HEK293T (cell line): Measurements from ENCODE around the gene VWA5B2.

Experiments used
- CTCF ChIA-PET: fragments of 350-600 bp; formaldehyde crosslinking; extraction: SDS; loops from one replicate; lab custom pipeline; 2021; ENCODE audit warnings: antibody characterized with exemption, inconsistent platforms; lab: Yijun Ruan, JAX
- POLR2A ChIA-PET: fragments of 350-600 bp; formaldehyde crosslinking; extraction: SDS; loops from one replicate; lab custom pipeline; 2020; ENCODE audit warnings: antibody characterized with exemption, inconsistent platforms; lab: Yijun Ruan, JAX
- DNase-seq: peaks from one replicate; pipeline ENCODE4 v3.0.0; 2012; ENCODE audit warnings: mixed read lengths; ENCODE audit errors: extremely low spot score
- ARNT ChIP-seq: fragments of 450-650 bp; IDR thresholded peaks from 2 replicates; pipeline ENCODE4 v1.6.1; 2017; ENCODE audit warnings: mild to moderate bottlenecking
- BHLHE40 ChIP-seq: fragments of 450-650 bp; IDR thresholded peaks from 2 replicates; pipeline ENCODE4 v1.6.1; 2016; ENCODE audit warnings: mild to moderate bottlenecking, moderate library complexity, borderline replicate concordance
- CTBP1 ChIP-seq: fragments of 450-650 bp; IDR thresholded peaks from 2 replicates; pipeline ENCODE4 v1.6.1; 2016; ENCODE audit warnings: borderline replicate concordance
- ELF4 ChIP-seq: fragments of 450-650 bp; IDR thresholded peaks from 2 replicates; pipeline ENCODE4 v1.6.1; 2017; ENCODE audit warnings: antibody characterized with exemption
- FOXA1 ChIP-seq: fragments of 450-650 bp; IDR thresholded peaks from 2 replicates; pipeline ENCODE4 v1.6.1; 2016; ENCODE audit warnings: mild to moderate bottlenecking
- FOXK2 ChIP-seq: fragments of 450-650 bp; IDR thresholded peaks from 2 replicates; pipeline ENCODE4 v1.6.1; 2016; ENCODE audit warnings: mild to moderate bottlenecking
- FOXM1 ChIP-seq: fragments of 450-650 bp; IDR thresholded peaks from 2 replicates; pipeline ENCODE4 v1.6.1; 2017; ENCODE audit warnings: mild to moderate bottlenecking, borderline replicate concordance
- HDGF ChIP-seq: fragments of 450-650 bp; IDR thresholded peaks from 2 replicates; pipeline ENCODE4 v1.6.1; 2017; ENCODE audit warnings: antibody characterized with exemption, borderline replicate concordance
- L3MBTL2 ChIP-seq: fragments of 450-650 bp; conservative IDR thresholded peaks from 2 replicates; pipeline ENCODE4 v1.6.1; 2016; ENCODE audit warnings: mild to moderate bottlenecking
- LEF1 ChIP-seq: fragments of 450-650 bp; IDR thresholded peaks from 2 replicates; pipeline ENCODE4 v1.6.1; 2017; ENCODE audit warnings: mild to moderate bottlenecking, borderline replicate concordance
- NFRKB ChIP-seq: fragments of 450-650 bp; IDR thresholded peaks from 2 replicates; pipeline ENCODE4 v1.6.1; 2016; ENCODE audit warnings: mild to moderate bottlenecking, moderate library complexity
- PKNOX1 ChIP-seq: fragments of 450-650 bp; IDR thresholded peaks from 2 replicates; pipeline ENCODE4 v1.6.1; 2016
- SP1 ChIP-seq: fragments of 450-650 bp; IDR thresholded peaks from 2 replicates; pipeline ENCODE4 v1.6.1; 2017
- SUZ12 ChIP-seq: fragments of 450-650 bp; IDR thresholded peaks from 2 replicates; pipeline ENCODE4 v1.6.1; 2016; ENCODE audit warnings: mild to moderate bottlenecking
- TARDBP ChIP-seq: fragments of 450-650 bp; IDR thresholded peaks from 2 replicates; pipeline ENCODE4 v1.6.1; 2016
- ZNF384 ChIP-seq: fragments of 450-650 bp; IDR thresholded peaks from 2 replicates; pipeline ENCODE4 v1.6.1; 2016

The VWA5B2 gene

DNA sequence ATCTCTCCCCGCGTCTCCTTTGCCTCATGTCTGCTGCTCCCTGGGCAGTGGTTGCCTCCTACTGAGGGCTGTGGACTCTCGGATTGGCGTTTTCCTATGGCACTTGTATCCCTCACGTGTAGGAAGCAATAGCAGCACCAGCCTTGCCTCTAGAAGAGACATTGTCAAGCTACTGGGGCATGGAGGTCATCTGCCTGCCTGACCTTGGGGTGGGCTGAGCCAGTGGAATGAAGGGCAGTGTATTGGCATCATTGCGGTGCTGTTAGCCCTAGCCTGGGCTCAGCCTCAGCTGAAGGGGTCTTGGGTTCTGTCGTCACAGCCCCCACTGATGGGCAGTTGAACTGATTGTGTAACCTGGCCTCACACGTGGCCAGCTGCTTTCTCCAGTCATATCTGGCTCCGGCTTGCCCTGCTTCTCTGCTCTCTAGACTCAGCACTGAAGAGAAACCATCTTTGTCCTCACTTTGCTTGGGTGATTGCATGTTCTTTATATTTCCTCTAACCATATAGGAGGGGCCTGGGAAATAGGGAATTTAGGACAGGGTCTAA lies 35.3 kb upstream of the VWA5B2 start:
- TF ChIP-seq ELF4 (no peak), PKNOX1 (no peak), FOXM1 (no peak), CTBP1 (no peak), ARNT (no peak), FOXK2 (no peak), HDGF (no peak), L3MBTL2 (no peak), SUZ12 (no peak), NFRKB (no peak), SP1 (no peak), BHLHE40 (no peak)
- DNase-seq: no peak
- POLR2A ChIA-PET: interaction anchor here (1.6 kb wide), 1 partner anchor 8 kb away, joined by 6 read pairs; the partner anchor contains the start of gene ABCF3
- CTCF ChIA-PET: interaction anchor here (0.6 kb wide), 1 partner anchor 20 kb away, joined by 8 read pairs; no protein-coding TSS in a partner anchor

DNA sequence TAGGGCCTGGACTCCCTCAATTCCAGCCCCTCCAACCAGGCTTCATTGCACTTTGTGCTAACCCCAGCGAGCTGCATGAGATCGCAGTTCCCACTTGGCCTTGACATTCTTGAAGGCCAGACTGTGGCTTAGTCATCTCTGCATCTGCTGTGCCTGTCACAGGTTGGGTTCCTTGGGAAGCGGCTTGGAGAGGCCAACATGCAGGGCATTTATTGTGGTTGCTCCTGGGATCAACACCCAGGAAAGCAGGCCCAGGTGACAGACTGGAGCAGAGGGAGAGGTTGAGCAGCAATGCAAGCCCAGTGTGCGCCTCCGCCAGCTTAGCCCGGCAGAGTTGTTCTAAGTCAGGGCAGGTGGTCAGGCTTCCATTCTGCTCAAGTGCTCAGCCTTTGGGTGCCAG lies 32.8 kb upstream of the VWA5B2 start:
- no peak for DNase-seq
- POLR2A ChIA-PET: interaction anchor here (1.2 kb wide), 1 partner anchor 62 kb away, joined by 3 read pairs; the partner anchor contains the start of gene EIF2B5
- TF ChIP-seq ARNT: no peak
- CTCF ChIA-PET: no interaction called here

DNA sequence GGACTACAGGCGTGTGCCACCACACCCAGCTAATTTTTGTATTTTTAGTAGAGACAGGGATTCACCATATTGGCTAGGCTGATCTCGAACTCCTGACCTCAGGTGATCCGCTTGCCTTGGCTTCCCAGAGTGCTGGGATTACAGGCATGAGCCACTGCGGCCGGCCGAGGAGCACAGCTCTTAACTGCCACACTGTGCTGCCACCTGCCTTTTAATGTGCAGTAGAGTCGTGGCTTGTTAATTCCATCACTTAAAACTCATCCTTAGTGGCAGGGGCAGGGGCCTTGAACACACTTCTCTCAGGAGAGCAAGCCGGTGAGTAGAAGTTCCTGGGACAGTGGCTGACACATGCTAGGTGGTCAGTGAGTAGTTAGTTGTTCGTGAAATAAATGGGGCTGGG lies 30.9 kb upstream of the VWA5B2 start:
- ChIA-PET CTCF (interaction anchor here (0.5 to 0.7 kb wide), 2 partner anchors 42 to 183 kb away, joined by 4 to 5 read pairs; no protein-coding TSS in a partner anchor), POLR2A (no interaction called here)
- no peak for DNase-seq
- TF ChIP-seq TARDBP (no peak), LEF1 (no peak), FOXK2 (no peak), SP1 (no peak), FOXM1 (no peak), PKNOX1 (no peak), NFRKB (no peak), HDGF (no peak), L3MBTL2 (no peak), ELF4 (no peak), ZNF384 (no peak)

DNA sequence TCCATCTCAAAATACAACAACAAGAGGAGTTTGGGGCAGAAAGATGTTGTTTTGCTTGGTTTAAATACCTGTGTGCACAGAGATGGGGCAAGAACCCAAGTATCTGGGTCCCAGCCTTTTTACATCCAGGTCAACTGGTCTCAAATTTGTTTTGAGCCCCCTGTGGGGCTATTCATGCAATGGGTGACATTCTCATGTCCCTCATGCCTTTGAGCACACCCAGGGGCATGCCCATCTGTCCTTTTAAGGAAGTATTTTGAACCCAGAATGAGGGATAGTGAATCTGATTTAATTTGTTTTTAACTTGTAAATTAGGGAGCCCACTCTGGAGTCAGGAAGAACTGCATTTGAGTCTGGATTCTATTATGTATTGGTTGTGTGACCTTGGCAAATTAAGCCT lies 28.6 kb upstream of the VWA5B2 start:
- ChIA-PET POLR2A (no interaction called here), CTCF (no interaction called here)
- no peak for TF ChIP-seq SUZ12
- no peak for TF ChIP-seq ZNF384
- TF ChIP-seq HDGF: no peak
- no peak for TF ChIP-seq L3MBTL2
- TF ChIP-seq ELF4: no peak
- no peak for TF ChIP-seq LEF1
- DNase-seq: no peak

DNA sequence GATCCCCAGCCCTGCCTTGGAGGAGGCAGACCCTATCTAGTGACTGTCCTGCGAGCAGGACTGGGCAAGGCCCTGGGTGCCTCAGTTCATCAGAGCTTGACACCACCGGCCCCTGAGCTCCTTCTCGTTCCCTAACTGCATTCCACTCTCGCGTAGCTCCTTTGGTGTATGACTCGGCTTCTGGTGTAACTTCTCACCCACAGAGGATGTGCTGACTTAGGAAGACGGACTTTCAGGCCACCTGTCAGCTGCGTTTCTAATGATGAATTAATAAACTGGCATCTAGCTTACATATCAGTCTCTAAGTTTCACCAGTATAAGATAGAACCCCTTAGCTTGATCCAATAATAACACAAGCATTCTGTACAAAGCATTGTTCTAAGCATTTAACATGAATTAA lies 25.9 kb upstream of the VWA5B2 start:
- POLR2A ChIA-PET: no interaction called here
- no peak for DNase-seq
- CTCF ChIA-PET: no interaction called here
- TF ChIP-seq FOXA1 (no peak), SUZ12 (no peak), FOXM1 (no peak), ZNF384 (no peak), NFRKB (no peak), TARDBP (no peak), L3MBTL2 (no peak), ARNT (no peak), CTBP1 (no peak)

DNA sequence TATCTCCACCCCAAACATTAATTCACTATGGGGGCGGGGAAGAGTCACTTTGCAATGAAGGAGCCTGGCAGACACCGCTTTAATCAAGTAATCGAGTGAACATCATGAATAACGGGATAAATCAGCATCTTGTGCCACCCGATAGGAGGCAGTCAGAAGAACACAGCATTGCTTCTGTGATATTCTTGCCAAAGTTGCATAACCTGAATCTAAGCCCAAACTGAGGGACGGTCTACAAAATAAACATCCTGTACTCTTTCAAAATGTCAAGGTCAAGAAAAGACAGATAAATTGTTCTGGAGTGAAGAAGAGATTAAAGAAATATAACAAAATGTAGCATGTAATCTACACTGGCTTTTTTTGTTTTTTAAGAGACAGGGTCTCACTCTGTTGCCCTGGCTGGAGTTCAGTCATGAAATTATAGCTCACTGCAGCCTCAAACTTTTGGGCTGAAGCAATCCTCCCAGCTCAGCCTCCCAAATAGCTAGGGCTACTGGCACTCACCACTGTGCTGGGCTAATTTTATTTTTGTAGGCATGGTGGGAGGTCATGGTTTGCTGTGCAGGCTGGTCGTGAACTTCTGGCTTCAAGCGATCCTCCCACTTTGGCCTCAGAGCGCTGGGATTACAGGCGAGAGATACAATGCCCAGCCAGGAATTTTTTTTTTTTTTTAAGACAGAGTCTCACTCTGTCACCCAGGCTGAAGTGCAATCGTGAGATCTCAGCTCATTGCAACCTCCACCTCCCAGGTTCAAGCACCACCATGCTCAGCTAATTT lies 20.1 kb upstream of the VWA5B2 start:
- ChIA-PET POLR2A (no interaction called here), CTCF (interaction anchor here (0.9 kb wide), 1 partner anchor 18 kb away, joined by 3 read pairs; no protein-coding TSS in a partner anchor)
- no peak for TF ChIP-seq FOXK2
- TF ChIP-seq NFRKB: no peak
- no peak for TF ChIP-seq BHLHE40
- no peak for TF ChIP-seq ELF4
- no peak for TF ChIP-seq ZNF384
- no peak for TF ChIP-seq L3MBTL2
- no peak for TF ChIP-seq FOXA1
- TF ChIP-seq LEF1: no peak
- TF ChIP-seq TARDBP: no peak
- no peak for TF ChIP-seq FOXM1
- no peak for TF ChIP-seq SP1
- no peak for TF ChIP-seq SUZ12
- no peak for TF ChIP-seq CTBP1
- TF ChIP-seq ARNT: no peak
- TF ChIP-seq HDGF: no peak
- TF ChIP-seq PKNOX1: no peak
- DNase-seq: no peak
